Right lobe of liver (tissue), 6 donors: Measurements from ENCODE around the gene NHLRC1. TPM values are rescaled to one million over a fixed set of nuclear protein-coding genes. Genes with fewer than 3 reads are reported as not detected.

ENCODE experiments used
- ATAC-seq, 4 donors: fragments of 200-7000 bp; cut with Tn5 transposase; one replicate each; pipeline ENCODE4 v1.9.1; 2020; ENCODE audit warnings: mild to moderate bottlenecking in 4 of 4, moderate library complexity in 4 of 4
- DNase-seq, 3 donors: peaks; one replicate each; pipeline ENCODE4 v3.0.0-alpha.2; 2020
- H3K27ac ChIP-seq, 3 donors: fragments of 200-600 bp; one replicate each; pipeline ENCODE4 v1.8.0; 2022
- H3K27me3 ChIP-seq, 2 donors: fragments of 200-600 bp; one replicate each; pipeline ENCODE4 v1.8.0; 2022
- H3K36me3 ChIP-seq, 4 donors: fragments of 200-600 bp; sonication (generic) in 1 of 4; one replicate each; pipeline versions ENCODE4 v1.5.1 to v1.8.0; 2017 to 2022; ENCODE audit warnings: control low read depth in 1 of 4
- H3K4me1 ChIP-seq, 4 donors: fragments of 200-600 bp; sonication (generic) in 1 of 4; one replicate each; pipeline versions ENCODE4 v1.5.1 to v1.8.0; 2017 to 2022; ENCODE audit warnings: control low read depth in 1 of 4
- H3K4me3 ChIP-seq, 3 donors: fragments of 200-600 bp; one replicate each; pipeline ENCODE4 v1.8.0; 2022
- H3K9me3 ChIP-seq, 4 donors: fragments of 200-600 bp; sonication (generic) in 1 of 4; one replicate each; pipeline versions ENCODE4 v1.5.1 to v1.8.0; 2017 to 2022; ENCODE audit warnings: control low read depth in 1 of 4
- CTCF ChIP-seq, 4 donors: fragments of 200-600 bp in 3 of 4; fragments of 450-650 bp in 1 of 4; IDR thresholded peaks; one replicate each; pipeline versions ENCODE4 v1.5.1 to v1.8.0; 2016 to 2022; ENCODE audit warnings: antibody characterized with exemption in 4 of 4, mild to moderate bottlenecking in 2 of 4
- POLR2A ChIP-seq: fragments of 450-650 bp; IDR thresholded peaks from one replicate; pipeline ENCODE4 v1.6.1; 2017; ENCODE audit warnings: antibody characterized with exemption, mild to moderate bottlenecking
- WGBS: methylation state at CpG from one replicate; pipeline ENCODE4 v1.1.6; 2018; ENCODE audit warnings: low coverage, low lambda C conversion rate; ENCODE audit not compliant: insufficient coverage; ENCODE audit errors: missing lambda C conversion rate; 5-methylcytosine and 5-hydroxymethylcytosine counted together
- intact Hi-C, 2 donors: fragments of 100-400 bp; cut with DNase I; formaldehyde crosslinking; loops; one replicate each; pipeline versions ENCODE4 v1.11.2 to v1.14.1; 2022
- total RNA-seq, 6 experiments: library from RNA; depleted of rRNA in 2 of 6; stranded (reverse); fragments of >200 nt in 2 of 6; fragmentation: NEBNext Ultra II Directional in 3 of 6; extraction: Animal tissue kit (Norgen Biotek cat#: 25700) in 3 of 6; gene quantifications; one replicate each; pipeline versions ENCODE4 v1.1.0 to v1.2.4, GENCODE V29; 2016 to 2023
- donor health status: DM: no; HTN: yes; CAD: no.
- donor health status: DM: no; HTN: no; CAD: no.
- donor health status: DM: no; HTN: no; CAD: no.
- donor health status: DM: no; HTN: yes; CAD: no.
- donor health status: DM: no; HTN: yes; CAD: no.

NHLRC1 gene
- total RNA-seq, 6 experiments from 2014 or later, result 2.2 to 3.0 (median 2.7) TPM

DNA sequence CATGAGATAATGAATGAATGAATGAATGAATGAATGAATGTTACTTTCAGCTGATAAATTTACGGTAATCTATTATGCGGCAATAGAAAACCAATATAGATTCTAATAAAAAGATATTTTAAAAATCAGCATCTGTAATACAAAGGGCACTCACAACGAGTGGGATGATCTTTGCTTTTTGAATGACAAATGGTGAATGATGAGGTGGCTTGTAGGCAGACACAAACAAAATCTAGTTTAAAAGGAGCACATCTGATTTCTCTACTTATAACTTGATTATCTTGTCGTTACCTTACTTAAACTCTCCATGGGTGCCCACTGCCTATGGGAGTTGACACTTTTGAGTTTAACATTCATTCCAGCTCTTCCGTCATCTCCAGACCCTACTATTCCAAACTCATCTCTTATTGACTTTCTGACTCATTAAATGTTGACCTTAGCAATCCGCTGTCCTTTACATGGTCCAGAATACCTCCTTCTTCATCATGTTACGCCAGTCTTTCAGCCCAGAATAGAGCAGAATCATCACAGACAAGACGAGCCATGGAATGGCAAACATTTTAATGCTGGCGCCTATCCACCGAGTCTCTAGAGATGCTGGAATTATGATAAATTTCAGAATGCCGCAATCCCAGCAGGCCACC lies 41.3 kb downstream of the NHLRC1 start:
- TF ChIP-seq CTCF (IDR thresholded peaks at IDR 0.05), result no peak
- no peak for TF ChIP-seq POLR2A
- Histone ChIP-seq H3K4me1 (no peaks in the 10 kb centered on the region), H3K9me3 (no peaks in the 10 kb centered on the region), H3K27ac (no peak overlapping the region), H3K27me3 (no peaks in the 10 kb centered on the region), H3K4me3 (no peak overlapping the region), H3K36me3 (no peaks in the 10 kb centered on the region)
- intact Hi-C loops, result no loop called here
- DNase-seq, result no peak
- peak in 1 of 4 donors; percentile 90 for ATAC-seq
- WGBS, result 69% methylated on average over 11 of the region's 11 CpGs

DNA sequence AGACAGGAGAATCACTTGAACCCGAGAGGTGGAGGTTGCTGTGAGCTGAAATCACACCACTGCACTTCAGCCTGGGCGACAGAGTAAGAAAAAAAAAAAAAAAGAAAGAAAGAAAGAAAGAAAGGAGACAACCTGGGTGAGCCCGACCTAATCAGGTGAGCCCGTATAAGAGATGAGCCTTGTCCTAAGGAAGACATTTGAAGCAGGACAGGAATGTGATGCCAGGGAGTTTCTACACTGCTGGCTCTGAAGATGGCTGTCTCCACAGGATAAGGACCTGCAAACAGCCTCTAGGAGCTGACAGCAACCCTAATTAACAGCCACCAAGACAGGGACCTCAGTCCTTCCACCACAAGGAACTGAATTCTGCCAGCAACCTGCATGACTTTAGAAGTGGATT lies 41.9 kb downstream of the NHLRC1 start:
- 83% methylated on average over 4 of the region's 4 CpGs for WGBS
- H3K27ac ChIP-seq, result no peak overlapping the region
- intact Hi-C loops, result no loop called here

DNA sequence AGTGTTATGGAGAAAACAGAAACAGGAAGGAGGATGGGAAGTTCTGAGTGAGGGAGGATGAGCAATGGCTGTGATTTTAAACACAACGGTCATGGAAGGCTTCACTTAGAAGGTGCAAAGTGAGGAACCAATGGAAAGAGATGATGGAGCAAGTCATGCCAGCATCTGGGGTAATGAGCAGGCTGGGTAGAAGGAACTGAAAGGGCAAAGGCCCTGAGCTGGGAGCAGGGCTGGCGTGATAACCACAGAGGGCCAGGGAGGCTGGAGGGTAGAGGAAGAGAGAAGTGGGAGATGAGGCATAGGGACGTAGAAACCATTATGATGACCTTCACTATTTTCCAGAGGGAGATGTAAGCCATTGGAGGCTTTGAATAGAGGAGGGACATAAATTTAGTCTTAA lies 43.6 kb downstream of the NHLRC1 start:
- H3K36me3 ChIP-seq, result no peaks in the 10 kb centered on the region
- no peak overlapping the region for H3K27ac ChIP-seq
- ATAC-seq (no peak), DNase-seq (no peak)
- H3K27me3 ChIP-seq, result no peaks in the 10 kb centered on the region
- no peak overlapping the region for H3K4me3 ChIP-seq
- WGBS, result 69% methylated on average over 3 of the region's 3 CpGs
- intact Hi-C loops, result no loop called here
- no peaks in the 10 kb centered on the region for H3K4me1 ChIP-seq
- TF ChIP-seq POLR2A, result no peak
- no peaks in the 10 kb centered on the region for H3K9me3 ChIP-seq

More for the DNA sequence above, 41.9 kb downstream of the NHLRC1 start:
- H3K27me3 ChIP-seq, result no peaks in the 10 kb centered on the region
- ATAC-seq, result no peak
- no peak for DNase-seq
- no peaks in the 10 kb centered on the region for H3K36me3 ChIP-seq
- H3K9me3 ChIP-seq, result no peaks in the 10 kb centered on the region
- no peak overlapping the region for H3K4me3 ChIP-seq
- H3K4me1 ChIP-seq, result no peaks in the 10 kb centered on the region
- TF ChIP-seq CTCF (IDR thresholded peaks at IDR 0.05) (no peak), POLR2A (no peak)

GRCh38 chr6:18076231-18076630 lies 46.2 kb downstream of the NHLRC1 start:
- no peak overlapping the region for H3K27ac ChIP-seq
- no peaks in the 10 kb centered on the region for H3K36me3 ChIP-seq
- ATAC-seq, result no peak
- H3K4me3 ChIP-seq, result no peak overlapping the region
- no peaks in the 10 kb centered on the region for H3K27me3 ChIP-seq
- H3K9me3 ChIP-seq, result no peaks in the 10 kb centered on the region
- TF ChIP-seq POLR2A (no peak), CTCF (IDR thresholded peaks at IDR 0.05) (no peak)
- 90% methylated on average over 4 of the region's 4 CpGs for WGBS
- intact Hi-C loops, result no loop called here
- DNase-seq, result no peak
- no peaks in the 10 kb centered on the region for H3K4me1 ChIP-seq

GRCh38 chr6:18072841-18073240 lies 49.6 kb downstream of the NHLRC1 start:
- Histone ChIP-seq H3K36me3 (no peaks in the 10 kb centered on the region), H3K27ac (no peak overlapping the region), H3K9me3 (no peaks in the 10 kb centered on the region), H3K4me3 (no peak overlapping the region), H3K27me3 (no peaks in the 10 kb centered on the region), H3K4me1 (no peaks in the 10 kb centered on the region)
- DNase-seq (no peak), ATAC-seq (no peak)
- no peak for TF ChIP-seq CTCF (IDR thresholded peaks at IDR 0.05)
- TF ChIP-seq POLR2A, result no peak
- intact Hi-C loops, result no loop called here
